ENCODE results near the gene ACAT1.
A peak's percentile ranks its signal among the peaks of the same experiment; 100 is the strongest.
"Not testable (repeated sequence)": the region's sequence is repeated elsewhere in the genome, so short reads cannot be mapped to it uniquely, and the experiment has no call there.

Gene ACAT1

GRCh38 chr11:108125096-108125495, 3.7 kb downstream of the ACAT1 start:
- no peak for DNase-seq (ENCODE audit: low spot score)
- in situ Hi-C loops (cut with MboI; ENCODE audit: low pct_unique_long_range_greater_than_20kb, low sequenced_read_pairs, unreplicated experiment), result loop anchor here (10.0 kb wide), 1 partner anchor 530 kb away; no protein-coding TSS in a partner anchor
- TF ChIP-seq, protein P1, sequence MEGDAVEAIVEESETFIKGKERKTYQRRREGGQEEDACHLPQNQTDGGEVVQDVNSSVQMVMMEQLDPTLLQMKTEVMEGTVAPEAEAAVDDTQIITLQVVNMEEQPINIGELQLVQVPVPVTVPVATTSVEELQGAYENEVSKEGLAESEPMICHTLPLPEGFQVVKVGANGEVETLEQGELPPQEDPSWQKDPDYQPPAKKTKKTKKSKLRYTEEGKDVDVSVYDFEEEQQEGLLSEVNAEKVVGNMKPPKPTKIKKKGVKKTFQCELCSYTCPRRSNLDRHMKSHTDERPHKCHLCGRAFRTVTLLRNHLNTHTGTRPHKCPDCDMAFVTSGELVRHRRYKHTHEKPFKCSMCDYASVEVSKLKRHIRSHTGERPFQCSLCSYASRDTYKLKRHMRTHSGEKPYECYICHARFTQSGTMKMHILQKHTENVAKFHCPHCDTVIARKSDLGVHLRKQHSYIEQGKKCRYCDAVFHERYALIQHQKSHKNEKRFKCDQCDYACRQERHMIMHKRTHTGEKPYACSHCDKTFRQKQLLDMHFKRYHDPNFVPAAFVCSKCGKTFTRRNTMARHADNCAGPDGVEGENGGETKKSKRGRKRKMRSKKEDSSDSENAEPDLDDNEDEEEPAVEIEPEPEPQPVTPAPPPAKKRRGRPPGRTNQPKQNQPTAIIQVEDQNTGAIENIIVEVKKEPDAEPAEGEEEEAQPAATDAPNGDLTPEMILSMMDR (IDR thresholded peaks at IDR 0.05; ENCODE audit: extremely low read depth, insufficient read depth, missing control alignments), result no peak

- no peak for DNase-seq (ENCODE audit: low spot score)
- in situ Hi-C loops (cut with MboI; ENCODE audit: low pct_unique_long_range_greater_than_20kb, low sequenced_read_pairs, unreplicated experiment), result loop anchor here (10.0 kb wide), 1 partner anchor 526 kb away; no protein-coding TSS in a partner anchor
- TF ChIP-seq, protein P1 (IDR thresholded peaks at IDR 0.05; ENCODE audit: extremely low read depth, insufficient read depth, missing control alignments), result no peak
Observed at GRCh38 chr11:108128772-108129171, 7.4 kb downstream of the ACAT1 start.

GRCh38 chr11:108131993-108132392, 10.6 kb downstream of the ACAT1 start:
- in situ Hi-C loops (cut with MboI; ENCODE audit: low pct_unique_long_range_greater_than_20kb, low sequenced_read_pairs, unreplicated experiment), result no loop called here
- TF ChIP-seq, protein P1 (IDR thresholded peaks at IDR 0.05; ENCODE audit: extremely low read depth, insufficient read depth, missing control alignments), result no peak
- no peak for DNase-seq (ENCODE audit: low spot score)

GRCh38 chr11:108132993-108133538, 11.7 kb downstream of the ACAT1 start:
- in situ Hi-C loops (cut with MboI; ENCODE audit: low pct_unique_long_range_greater_than_20kb, low sequenced_read_pairs, unreplicated experiment); DNase-seq (ENCODE audit: low spot score): not testable (repeated sequence)

GRCh38 chr11:108135845-108136544, 14.6 kb downstream of the ACAT1 start:
- DNase-seq (ENCODE audit: low spot score), result peak; percentile 44
- TF ChIP-seq, protein P1 (IDR thresholded peaks at IDR 0.05; ENCODE audit: extremely low read depth, insufficient read depth, missing control alignments), result peak; percentile 42
- in situ Hi-C loops (cut with MboI; ENCODE audit: low pct_unique_long_range_greater_than_20kb, low sequenced_read_pairs, unreplicated experiment), result no loop called here

GRCh38 chr11:108137212-108137611, 15.8 kb downstream of the ACAT1 start:
- no peak for DNase-seq (ENCODE audit: low spot score)
- in situ Hi-C loops (cut with MboI; ENCODE audit: low pct_unique_long_range_greater_than_20kb, low sequenced_read_pairs, unreplicated experiment), result no loop called here
- TF ChIP-seq, protein P1 (IDR thresholded peaks at IDR 0.05; ENCODE audit: extremely low read depth, insufficient read depth, missing control alignments), result no peak

DNA sequence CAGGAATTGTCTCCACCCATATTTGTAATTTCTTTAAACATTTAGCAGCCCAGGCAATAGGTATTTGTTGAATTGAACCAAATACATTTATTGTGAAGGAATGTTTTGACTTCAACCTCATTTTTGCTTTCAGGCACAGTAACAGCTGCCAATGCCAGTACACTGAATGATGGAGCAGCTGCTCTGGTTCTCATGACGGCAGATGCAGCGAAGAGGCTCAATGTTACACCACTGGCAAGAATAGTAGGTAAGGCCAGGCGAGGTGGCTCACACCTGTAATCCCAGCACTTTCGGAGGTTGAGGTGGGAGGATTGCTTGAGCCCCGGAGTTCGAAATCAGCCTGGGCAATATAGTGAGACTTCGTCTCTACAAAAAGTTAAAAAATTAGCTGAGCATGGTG, 20.9 kb downstream of the ACAT1 start:
- TF ChIP-seq, protein P1 (IDR thresholded peaks at IDR 0.05; ENCODE audit: extremely low read depth, insufficient read depth, missing control alignments), result no peak
- DNase-seq (ENCODE audit: low spot score), result no peak
- in situ Hi-C loops (cut with MboI; ENCODE audit: low pct_unique_long_range_greater_than_20kb, low sequenced_read_pairs, unreplicated experiment), result no loop called here

All from GM13977 (cell line).